ENCODE results near the gene FBXW8. TPM values are rescaled to one million over a fixed set of nuclear protein-coding genes. Genes with fewer than 3 reads are reported as not detected.

Gene FBXW8
- total RNA-seq, 1 experiment from 2014 or later = 12.1 TPM

DNA sequence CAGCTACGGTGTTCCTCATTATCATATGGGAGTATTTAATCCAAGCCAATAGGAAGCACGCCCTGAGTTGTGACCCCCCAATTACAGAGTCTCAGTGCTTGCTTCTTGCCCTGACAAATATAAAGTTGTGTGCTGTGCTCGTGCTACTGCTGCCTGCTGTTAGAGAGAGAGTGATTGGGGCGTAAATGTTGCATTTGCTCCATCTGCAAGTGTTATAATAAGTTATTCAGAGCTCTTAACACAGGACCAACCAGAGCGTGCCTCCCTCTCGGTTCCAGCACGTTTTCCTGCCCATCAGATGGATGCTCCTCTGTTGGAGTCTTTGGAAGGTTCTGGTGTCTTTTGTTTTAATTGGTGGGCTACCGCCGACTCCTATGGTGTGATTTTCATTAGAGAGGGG, 107.1 kb downstream of the FBXW8 start:
- H4K20me1 ChIP-seq (ENCODE audit: low read length) = no peaks in the 10 kb centered on the region
- no peaks in the 10 kb centered on the region for H3K9me2 ChIP-seq (replicated peaks; ENCODE audit: low read length)
- ChIA-PET CTCF (no interaction called here), POLR2A (ENCODE audit: unreplicated experiment) (interaction anchor here (0.6 kb wide), 1 partner anchor 742 kb away, joined by 3 read pairs; no protein-coding TSS in a partner anchor)
- no peak for DNase-seq
- intact Hi-C loops (cut with micrococcal nuclease) = no loop called here
- no peaks in the 10 kb centered on the region for H3K79me2 ChIP-seq (ENCODE audit: low read length)
- no peak overlapping the region for H2AFZ ChIP-seq (ENCODE audit: low read length)
- no peaks in the 10 kb centered on the region for H3K4me1 ChIP-seq (ENCODE audit: insufficient read depth, low read length)
- no peaks in the 10 kb centered on the region for H3K9me3 ChIP-seq (ENCODE audit: low read length)
- BruUV-seq (replicated peaks) = no TSS peak
- no peak for ATAC-seq
- H3K9ac ChIP-seq (ENCODE audit: low read length) = no peak overlapping the region
- no peak overlapping the region for H3K4me3 ChIP-seq (ENCODE audit: low read length)
- no peak for TF ChIP-seq EZH2phosphoT487 (IDR thresholded peaks at IDR 0.05; ENCODE audit: borderline replicate concordance, low read length)
- TF ChIP-seq, protein P1, sequence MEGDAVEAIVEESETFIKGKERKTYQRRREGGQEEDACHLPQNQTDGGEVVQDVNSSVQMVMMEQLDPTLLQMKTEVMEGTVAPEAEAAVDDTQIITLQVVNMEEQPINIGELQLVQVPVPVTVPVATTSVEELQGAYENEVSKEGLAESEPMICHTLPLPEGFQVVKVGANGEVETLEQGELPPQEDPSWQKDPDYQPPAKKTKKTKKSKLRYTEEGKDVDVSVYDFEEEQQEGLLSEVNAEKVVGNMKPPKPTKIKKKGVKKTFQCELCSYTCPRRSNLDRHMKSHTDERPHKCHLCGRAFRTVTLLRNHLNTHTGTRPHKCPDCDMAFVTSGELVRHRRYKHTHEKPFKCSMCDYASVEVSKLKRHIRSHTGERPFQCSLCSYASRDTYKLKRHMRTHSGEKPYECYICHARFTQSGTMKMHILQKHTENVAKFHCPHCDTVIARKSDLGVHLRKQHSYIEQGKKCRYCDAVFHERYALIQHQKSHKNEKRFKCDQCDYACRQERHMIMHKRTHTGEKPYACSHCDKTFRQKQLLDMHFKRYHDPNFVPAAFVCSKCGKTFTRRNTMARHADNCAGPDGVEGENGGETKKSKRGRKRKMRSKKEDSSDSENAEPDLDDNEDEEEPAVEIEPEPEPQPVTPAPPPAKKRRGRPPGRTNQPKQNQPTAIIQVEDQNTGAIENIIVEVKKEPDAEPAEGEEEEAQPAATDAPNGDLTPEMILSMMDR (conservative IDR thresholded peaks at IDR 0.05; ENCODE audit: low read depth, low read length) = no peak
- TF ChIP-seq EZH2 (IDR thresholded peaks at IDR 0.05; ENCODE audit: low read length, unreplicated experiment) = no peak
- H3F3A ChIP-seq (ENCODE audit: low read length, unreplicated experiment) = no peaks in the 10 kb centered on the region
- peaks cover 17% of the 10 kb centered on the region for H3K36me3 ChIP-seq (ENCODE audit: low read depth, low read length)
- no peak overlapping the region for H3K4me2 ChIP-seq (ENCODE audit: low read length)
- no peak overlapping the region for H3K27ac ChIP-seq (ENCODE audit: low read length)
- H3K27me3 ChIP-seq (ENCODE audit: low read length) = no peaks in the 10 kb centered on the region

- DNase-seq (no peak), ATAC-seq (no peak)
- intact Hi-C loops (cut with micrococcal nuclease) = no loop called here
- CTCF ChIA-PET = no interaction called here
- no peaks in the 10 kb centered on the region for H3K4me1 ChIP-seq (ENCODE audit: insufficient read depth, low read length)
- no peaks in the 10 kb centered on the region for H3F3A ChIP-seq (ENCODE audit: low read length, unreplicated experiment)
- H3K4me3 ChIP-seq (ENCODE audit: low read length) = no peak overlapping the region
- no peaks in the 10 kb centered on the region for H3K27me3 ChIP-seq (ENCODE audit: low read length)
- H3K36me3 ChIP-seq (ENCODE audit: low read depth, low read length) = peaks cover 14% of the 10 kb centered on the region
- no TSS peak for BruUV-seq (replicated peaks)
- H3K9me3 ChIP-seq (ENCODE audit: low read length) = no peaks in the 10 kb centered on the region
- no peak overlapping the region for H3K27ac ChIP-seq (ENCODE audit: low read length)
- TF ChIP-seq EZH2 (IDR thresholded peaks at IDR 0.05; ENCODE audit: low read length, unreplicated experiment) (no peak), EZH2phosphoT487 (IDR thresholded peaks at IDR 0.05; ENCODE audit: borderline replicate concordance, low read length) (no peak)
- TF ChIP-seq, protein P1 (conservative IDR thresholded peaks at IDR 0.05; ENCODE audit: low read depth, low read length) = no peak
- H2AFZ ChIP-seq (ENCODE audit: low read length) = no peak overlapping the region
- H3K4me2 ChIP-seq (ENCODE audit: low read length) = no peak overlapping the region
- no peaks in the 10 kb centered on the region for H4K20me1 ChIP-seq (ENCODE audit: low read length)
- H3K9me2 ChIP-seq (replicated peaks; ENCODE audit: low read length) = no peaks in the 10 kb centered on the region
- H3K79me2 ChIP-seq (ENCODE audit: low read length) = no peaks in the 10 kb centered on the region
- POLR2A ChIA-PET (ENCODE audit: unreplicated experiment) = no interaction called here
- no peak overlapping the region for H3K9ac ChIP-seq (ENCODE audit: low read length)
These were observed 107.5 kb downstream of the FBXW8 start for GRCh38 chr12:117018276-117018675.

- intact Hi-C loops (cut with micrococcal nuclease) = no loop called here
- Histone ChIP-seq H3F3A (ENCODE audit: low read length, unreplicated experiment) (no peaks in the 10 kb centered on the region), H3K79me2 (ENCODE audit: low read length) (no peaks in the 10 kb centered on the region), H3K4me2 (ENCODE audit: low read length) (no peak overlapping the region), H3K9me2 (replicated peaks; ENCODE audit: low read length) (no peaks in the 10 kb centered on the region), H3K9ac (ENCODE audit: low read length) (no peak overlapping the region), H3K27me3 (ENCODE audit: low read length) (no peaks in the 10 kb centered on the region), H3K27ac (ENCODE audit: low read length) (no peak overlapping the region), H3K4me1 (ENCODE audit: insufficient read depth, low read length) (no peaks in the 10 kb centered on the region), H4K20me1 (ENCODE audit: low read length) (no peaks in the 10 kb centered on the region), H2AFZ (ENCODE audit: low read length) (no peak overlapping the region), H3K9me3 (ENCODE audit: low read length) (no peaks in the 10 kb centered on the region), H3K36me3 (ENCODE audit: low read depth, low read length) (peaks cover 13% of the 10 kb centered on the region), H3K4me3 (ENCODE audit: low read length) (no peak overlapping the region)
- TF ChIP-seq EZH2phosphoT487 (IDR thresholded peaks at IDR 0.05; ENCODE audit: borderline replicate concordance, low read length) = no peak
- no peak for TF ChIP-seq EZH2 (IDR thresholded peaks at IDR 0.05; ENCODE audit: low read length, unreplicated experiment)
- TF ChIP-seq, protein P1 (conservative IDR thresholded peaks at IDR 0.05; ENCODE audit: low read depth, low read length) = no peak
- no TSS peak for BruUV-seq (replicated peaks)
- ATAC-seq (no peak), DNase-seq (no peak)
- POLR2A ChIA-PET (ENCODE audit: unreplicated experiment) = no interaction called here
- CTCF ChIA-PET = no interaction called here
These were observed 107.9 kb downstream of the FBXW8 start for GRCh38 chr12:117018685-117019084.
